Omental fat pad (tissue), 4 donors: ENCODE measurements around the gene PRKX. TPM values are rescaled to one million over a fixed set of nuclear protein-coding genes. Genes with fewer than 3 reads are reported as not detected.
"Not testable (repeated sequence)": the region's sequence is repeated elsewhere in the genome, so short reads cannot be mapped to it uniquely, and the experiment has no call there.

ENCODE experiments used
- ATAC-seq: fragments of 150-250 bp; one replicate; pipeline ENCODE4 v1.9.1; 2016; ENCODE audit warnings: mild to moderate bottlenecking, moderate library complexity; ENCODE audit not compliant: low FRiP score
- DNase-seq: peaks from one replicate; pipeline ENCODE4 v3.0.0-alpha.2; 2019; ENCODE audit warnings: low spot score
- CTCF ChIP-seq, 3 donors: fragments of 450-650 bp; IDR thresholded peaks; one replicate each; pipeline ENCODE4 v1.5.1; 2016 to 2017; ENCODE audit warnings: antibody characterized with exemption in 3 of 3, mild to moderate bottlenecking in 3 of 3, moderate library complexity in 2 of 3
- total RNA-seq, 4 donors: library from RNA; depleted of rRNA; stranded (reverse); fragments of >200 nt; gene quantifications; one replicate each; pipeline ENCODE4 v1.1.0, GENCODE V29; 2016

The PRKX gene
- total RNA-seq, 4 donors from 2014 or later: 8.9 to 31.4 (median 17.5) TPM

GRCh38 chrX:3712870-3713224 lies 602 bp downstream of the PRKX start:
- DNase-seq: no peak
- peak; percentile 3 for ATAC-seq
- TF ChIP-seq CTCF (IDR thresholded peaks at IDR 0.05): no peak

DNA sequence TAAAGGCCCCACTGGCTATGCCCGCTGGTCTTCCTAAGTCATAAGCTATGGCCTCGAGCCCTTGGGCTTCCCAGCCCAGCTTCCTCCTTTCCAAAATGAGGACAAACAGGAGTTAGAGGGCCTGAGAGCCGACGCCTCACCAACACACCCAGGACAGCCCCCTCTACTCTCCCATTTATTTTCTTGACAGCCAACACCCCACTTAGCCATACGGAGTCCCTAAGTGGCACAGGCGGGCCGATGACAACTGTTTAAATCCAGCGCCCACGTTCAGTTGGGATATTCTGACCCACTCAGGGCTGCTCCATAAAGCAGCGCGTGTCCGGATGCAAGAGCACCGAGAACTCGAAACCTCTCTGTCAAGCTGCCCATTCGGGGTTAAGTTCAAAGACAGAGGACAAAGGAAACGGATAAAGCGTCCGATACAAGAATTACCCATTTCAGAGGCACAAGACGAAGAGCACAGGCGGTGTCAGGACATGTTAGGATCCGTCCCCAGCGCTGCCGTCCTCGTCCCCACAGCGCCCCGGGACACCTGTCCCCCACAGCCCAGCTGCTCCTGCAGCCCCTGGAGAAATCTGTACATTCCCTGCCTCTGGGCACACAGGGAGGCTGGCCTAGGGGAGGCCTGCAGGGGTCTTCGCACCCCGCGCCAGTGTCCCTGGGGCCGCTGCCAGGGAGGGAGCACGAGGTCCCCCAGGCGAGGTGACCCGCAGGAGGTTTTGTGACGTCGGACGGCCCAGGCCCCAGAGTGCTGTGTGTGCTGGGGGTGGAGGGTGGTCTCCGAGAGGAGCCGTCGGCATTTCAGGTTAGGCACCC lies 1.2 kb downstream of the PRKX start:
- no peak for ATAC-seq
- TF ChIP-seq CTCF (IDR thresholded peaks at IDR 0.05): no peak
- DNase-seq: no peak

DNA sequence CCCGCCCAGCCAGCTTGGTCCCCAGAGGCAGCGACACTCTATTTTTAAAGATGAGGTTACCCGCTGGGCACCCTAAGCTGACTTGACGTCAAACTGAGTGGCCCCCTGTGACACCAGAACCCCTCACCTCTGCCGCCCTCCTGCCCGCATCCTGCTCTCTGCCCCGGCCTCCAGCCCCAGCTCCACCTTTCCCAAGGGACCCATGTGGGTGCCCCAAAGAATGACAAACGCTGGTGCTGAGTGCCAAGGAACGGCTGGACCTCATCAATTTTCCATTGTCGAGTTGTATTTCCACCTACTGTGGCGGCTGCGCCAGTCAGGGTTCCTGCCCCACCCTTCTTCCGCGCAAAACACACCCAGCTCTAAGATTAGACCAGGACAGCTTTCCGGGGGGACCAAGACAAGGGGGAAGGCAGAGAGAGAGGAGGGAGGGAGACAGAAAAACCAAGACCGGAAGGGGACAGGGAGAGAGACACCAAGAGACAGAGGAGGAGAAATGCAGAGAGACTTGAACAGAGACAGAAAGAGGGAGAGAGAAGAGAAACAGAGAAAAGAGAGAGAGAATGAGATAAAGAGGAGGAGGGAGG lies 2.0 kb downstream of the PRKX start:
- no peak for TF ChIP-seq CTCF (IDR thresholded peaks at IDR 0.05)
- DNase-seq (no peak), ATAC-seq (no peak)

DNA sequence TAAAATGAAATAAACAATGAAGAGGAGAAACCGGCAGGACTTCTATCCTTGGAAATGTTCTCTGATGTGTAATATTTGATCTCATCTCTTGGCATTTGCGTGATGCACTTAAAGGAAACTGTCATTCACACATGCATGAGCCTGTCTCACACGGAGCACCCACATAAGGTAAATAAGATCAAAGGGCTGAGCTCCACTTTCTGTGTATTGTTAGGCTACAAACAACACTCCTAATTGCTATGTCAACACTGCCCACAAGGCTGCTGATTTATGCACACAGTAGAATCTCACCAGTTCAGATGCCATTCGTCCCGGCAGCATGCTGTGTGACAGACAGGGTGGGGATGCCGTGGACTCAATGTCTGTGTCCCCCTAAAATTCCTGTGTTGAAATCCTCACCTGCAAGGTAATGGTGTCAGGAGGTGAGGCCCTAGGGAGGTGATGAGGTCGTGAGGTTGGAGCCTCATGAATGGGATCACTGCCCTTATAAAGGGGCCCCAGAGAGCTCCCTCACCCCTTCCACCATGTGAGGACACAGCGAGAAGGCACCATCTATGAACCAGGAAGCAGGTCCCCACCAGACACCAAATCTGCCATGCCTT lies 5.7 kb downstream of the PRKX start:
- ATAC-seq: not testable (repeated sequence)

DNA sequence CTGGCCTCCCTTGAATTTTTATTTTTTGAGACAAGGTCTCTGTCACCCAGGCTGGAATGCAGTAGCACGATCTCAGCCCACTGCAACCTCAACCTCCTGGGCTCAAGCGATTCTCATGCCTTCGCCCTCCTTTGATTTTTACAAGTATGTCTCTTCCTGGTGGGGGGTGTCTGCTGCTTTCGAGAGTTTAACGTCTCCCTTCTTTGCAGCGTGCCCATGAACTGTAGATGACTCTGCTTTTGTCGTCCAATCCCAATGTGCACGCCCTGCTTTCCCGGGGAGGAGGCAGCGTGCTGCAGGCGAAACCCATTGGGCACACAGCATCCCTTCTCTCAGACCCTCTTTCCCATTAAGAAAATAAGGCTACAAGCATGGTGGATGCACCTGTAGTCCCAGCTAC lies 7.0 kb downstream of the PRKX start:
- no peak for ATAC-seq

More for the DNA sequence above, 5.7 kb downstream of the PRKX start:
- not testable (repeated sequence) for DNase-seq

GRCh38 chrX:3703251-3703650 lies 10.2 kb downstream of the PRKX start:
- not testable (repeated sequence) for DNase-seq, ATAC-seq

More for the DNA sequence above, 7.0 kb downstream of the PRKX start:
- DNase-seq: no peak
- no peak for TF ChIP-seq CTCF (IDR thresholded peaks at IDR 0.05)

DNA sequence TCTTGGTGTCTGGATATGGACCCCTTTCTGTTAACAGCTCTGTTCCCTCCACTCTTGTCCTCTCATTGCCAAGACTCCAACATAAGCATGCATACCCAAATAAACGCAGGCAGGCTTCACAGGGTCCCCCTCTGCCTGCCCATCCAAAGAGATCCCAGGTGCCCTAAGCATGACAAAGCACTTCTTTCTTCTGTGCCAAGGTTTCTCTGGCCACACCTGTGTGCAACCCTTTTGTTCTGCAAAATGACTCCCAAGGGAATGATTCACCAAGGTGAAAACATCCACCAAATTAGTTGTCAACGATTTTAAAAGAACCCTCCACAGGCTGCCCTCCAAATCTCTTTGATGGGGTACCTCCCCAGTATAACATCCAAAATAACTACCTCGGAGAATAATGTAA lies 11.4 kb downstream of the PRKX start:
- not testable (repeated sequence) for ATAC-seq, DNase-seq

DNA sequence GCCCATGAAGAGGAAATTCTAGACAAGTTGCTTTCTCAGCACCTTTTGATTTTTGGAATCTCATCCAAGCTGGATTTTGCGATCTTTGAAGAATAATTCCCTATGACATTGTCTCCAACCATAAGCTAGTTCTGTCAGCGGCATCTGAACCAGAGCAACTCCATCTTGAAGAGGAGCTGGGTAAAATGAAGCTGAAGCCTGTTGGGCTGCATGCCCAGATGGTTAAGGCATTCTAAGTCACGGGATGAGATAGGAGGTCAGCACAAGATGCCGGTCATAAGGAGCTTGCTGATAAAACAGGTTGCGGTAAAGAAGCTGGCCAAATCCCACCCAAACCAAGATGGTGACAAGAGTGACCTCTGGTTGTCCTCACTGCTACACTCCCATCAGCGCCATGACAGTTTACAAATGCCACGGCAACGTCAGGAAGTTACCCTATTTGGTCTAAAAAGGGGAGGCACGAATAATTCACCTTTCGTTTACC lies 12.0 kb downstream of the PRKX start:
- not testable (repeated sequence) for ATAC-seq, DNase-seq

- DNase-seq: no peak
- ATAC-seq: peak; percentile 16
- TF ChIP-seq CTCF (IDR thresholded peaks at IDR 0.05): no peak
These were observed 13.5 kb downstream of the PRKX start for GRCh38 chrX:3699821-3700381.
